Measurements from ENCODE around the gene ACOXL.
"Not testable (repeated sequence)": the region's sequence is repeated elsewhere in the genome, so short reads cannot be mapped to it uniquely, and the experiment has no call there.

Gene ACOXL

GRCh38 chr2:111045236-111045635 lies 312.9 kb downstream of the ACOXL start:
- DNase-seq = not testable (repeated sequence)

- no peak for DNase-seq
Observed at GRCh38 chr2:111045771-111046444, 313.5 kb downstream of the ACOXL start.

GRCh38 chr2:111046670-111047069 lies 314.3 kb downstream of the ACOXL start:
- DNase-seq = no peak

- DNase-seq = no peak
Observed at GRCh38 chr2:111048856-111049768, 316.7 kb downstream of the ACOXL start.

GRCh38 chr2:111049792-111050640 lies 317.6 kb downstream of the ACOXL start:
- DNase-seq = no peak

DNA sequence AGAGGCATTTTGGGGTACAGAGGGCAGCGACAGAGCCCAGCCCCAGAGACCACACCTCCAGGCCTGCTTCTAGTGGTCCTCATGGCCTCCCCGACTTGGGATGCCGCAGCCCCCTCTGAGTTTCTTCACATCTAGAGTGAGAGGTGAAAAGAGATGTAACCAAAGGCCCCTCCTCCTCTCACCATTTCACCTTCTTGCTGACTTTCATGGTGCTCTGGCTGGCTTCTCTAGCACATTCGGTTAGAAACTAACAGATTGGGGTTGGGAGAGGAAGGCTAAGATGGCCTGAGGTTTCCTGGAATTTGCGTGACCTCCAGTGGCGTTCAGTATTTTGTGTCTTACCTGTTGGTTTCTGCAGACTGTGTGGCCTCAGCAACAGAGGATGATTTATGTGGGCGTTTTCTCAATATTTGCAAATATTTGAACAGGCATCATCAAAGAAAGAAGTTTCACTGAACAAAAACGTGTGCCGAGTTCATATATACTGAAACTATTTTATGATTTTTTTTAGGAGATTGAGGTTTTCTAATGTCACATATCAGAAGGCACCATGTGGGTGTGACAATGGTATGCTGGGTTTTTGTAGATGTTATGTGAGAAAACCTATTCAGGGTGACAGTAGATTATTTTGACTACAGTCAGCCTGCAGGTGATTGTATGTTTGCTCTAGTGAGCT lies 318.5 kb downstream of the ACOXL start:
- DNase-seq = no peak

DNA sequence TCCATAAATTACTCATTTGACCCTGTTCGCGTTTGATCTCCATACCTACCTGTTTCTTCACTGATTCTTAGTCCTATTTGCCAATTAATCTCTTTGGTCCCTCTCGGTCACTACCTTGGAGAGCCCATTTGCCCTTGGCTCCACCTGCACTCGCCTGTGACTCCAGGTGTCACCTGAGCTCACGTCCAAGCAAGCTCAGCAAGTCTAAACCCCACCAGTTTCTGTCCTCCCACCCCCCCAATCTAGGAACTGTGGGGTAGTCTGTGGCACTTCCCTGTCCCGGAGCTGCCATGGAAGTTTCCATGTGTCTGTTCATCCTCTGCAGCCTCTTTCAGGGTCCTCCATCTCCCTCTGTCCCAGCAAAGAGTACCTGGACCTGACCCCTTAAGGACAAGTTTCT lies 320.2 kb downstream of the ACOXL start:
- no peak for DNase-seq

GRCh38 chr2:111053266-111053665 lies 320.9 kb downstream of the ACOXL start:
- no peak for DNase-seq

DNA sequence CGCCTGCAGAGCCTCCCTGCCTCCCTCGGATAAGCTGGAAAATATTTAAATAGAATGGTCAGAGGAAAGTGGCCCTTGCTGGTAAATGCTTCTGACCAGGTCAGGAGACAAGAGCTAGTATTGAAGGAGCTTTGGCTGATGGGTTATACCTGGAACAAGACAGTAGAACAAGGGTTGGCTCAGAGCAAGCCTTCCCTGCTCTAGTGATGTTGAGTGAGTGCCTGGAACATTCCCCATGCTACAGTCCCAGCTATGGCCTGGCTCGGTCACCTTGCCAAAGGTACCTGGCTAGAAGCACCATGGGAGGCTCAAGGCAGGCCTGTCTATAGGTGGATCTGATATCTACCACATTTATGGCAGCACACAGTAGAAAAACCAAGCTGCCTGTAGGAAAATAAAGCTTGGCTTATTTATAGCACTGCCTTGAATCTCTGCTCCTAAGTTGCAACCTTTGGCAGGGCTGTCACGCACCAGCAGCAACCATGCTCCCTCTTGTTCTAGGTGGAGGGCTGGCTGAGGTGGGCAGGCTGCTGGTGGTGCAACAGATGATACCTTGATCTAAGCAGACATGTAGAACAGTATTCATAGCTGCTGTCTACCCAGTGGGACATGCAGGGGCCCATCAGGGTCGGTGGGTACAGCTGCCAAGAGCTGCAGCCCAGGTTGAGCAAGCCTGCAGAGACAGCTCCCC lies 321.6 kb downstream of the ACOXL start:
- no peak for DNase-seq

DNA sequence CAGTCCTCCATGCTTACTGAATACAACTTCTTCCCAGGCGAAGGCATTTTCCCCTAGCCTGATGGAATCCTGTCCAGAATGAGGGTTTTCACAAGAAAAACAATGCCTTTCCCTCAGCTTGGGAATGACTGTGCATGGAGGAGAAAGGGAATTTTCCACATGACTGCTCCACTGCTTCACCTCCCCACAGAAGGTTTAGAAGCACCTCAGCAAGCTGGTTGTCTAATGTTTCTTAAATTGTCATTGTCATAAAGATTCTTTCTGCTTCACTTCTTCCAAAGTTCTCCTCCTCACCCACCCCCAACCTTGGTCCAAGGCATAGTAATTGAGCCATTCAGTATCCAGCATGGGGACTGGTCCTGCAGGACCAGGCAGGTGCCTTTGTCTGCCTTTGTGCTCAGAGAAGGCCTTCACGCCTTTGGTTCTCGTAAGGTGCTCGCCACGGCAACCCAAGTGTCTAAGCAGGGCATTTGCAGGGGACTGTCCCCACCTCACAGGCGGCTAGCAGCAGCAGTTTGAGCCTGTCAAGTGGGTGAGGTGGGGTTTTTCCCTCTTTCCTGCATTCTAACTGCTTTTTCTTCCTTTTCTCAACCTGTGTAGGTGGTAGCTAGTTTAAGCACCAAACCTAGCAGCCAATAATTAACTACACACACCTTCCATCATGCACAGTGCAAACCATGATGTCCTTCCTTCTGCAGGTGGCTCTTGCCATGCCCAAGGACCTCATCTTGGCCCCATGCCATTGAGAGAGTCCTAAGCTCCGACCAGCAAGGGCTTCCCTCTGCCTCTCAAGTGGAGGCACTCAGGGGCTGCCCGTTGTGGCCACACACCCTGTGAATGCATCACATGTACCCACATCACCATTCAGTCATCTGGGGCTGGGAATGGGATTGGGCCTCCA lies 322.7 kb downstream of the ACOXL start:
- no peak for DNase-seq

DNA sequence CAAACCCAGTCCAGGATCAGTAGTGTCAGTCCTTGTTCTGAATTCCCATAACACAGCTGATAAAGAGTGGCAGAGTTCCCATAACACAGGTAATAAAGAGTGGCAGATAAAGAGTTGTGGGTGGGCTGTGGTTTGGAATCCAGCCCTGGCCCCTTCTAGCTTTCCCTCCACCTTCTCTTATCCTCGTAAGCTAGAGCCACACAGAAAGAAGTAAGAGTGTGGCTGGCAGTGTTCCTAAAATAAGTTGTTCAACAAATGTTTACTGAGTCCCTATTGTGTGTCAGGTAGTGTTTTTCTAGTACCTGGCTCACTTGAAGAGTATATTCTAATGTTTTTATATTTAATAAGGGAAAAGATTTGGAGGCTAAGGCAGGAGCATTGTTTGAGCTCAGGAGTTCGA lies 323.4 kb downstream of the ACOXL start:
- DNase-seq = no peak

DNA sequence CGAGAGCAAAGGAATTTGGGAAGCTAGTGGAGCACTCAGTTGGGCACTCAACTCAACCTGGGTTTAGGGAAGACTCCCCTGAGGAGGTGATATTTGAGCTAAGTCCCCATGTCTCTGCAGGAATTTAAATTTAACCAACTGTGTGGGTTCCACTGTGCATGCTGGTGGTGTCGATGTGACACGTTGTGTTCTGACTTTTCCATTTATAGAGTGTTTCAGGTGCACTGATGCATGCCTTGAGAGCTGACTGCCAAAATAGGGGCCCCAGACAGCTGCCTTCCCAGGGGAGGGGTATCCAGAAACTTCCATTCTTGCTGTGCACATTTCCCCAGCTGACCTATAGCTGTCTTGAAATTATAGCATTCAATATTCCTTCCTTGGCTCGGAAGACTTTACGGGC lies 324.7 kb downstream of the ACOXL start:
- DNase-seq = no peak

GRCh38 chr2:111057721-111058120 lies 325.3 kb downstream of the ACOXL start:
- DNase-seq = no peak

DNA sequence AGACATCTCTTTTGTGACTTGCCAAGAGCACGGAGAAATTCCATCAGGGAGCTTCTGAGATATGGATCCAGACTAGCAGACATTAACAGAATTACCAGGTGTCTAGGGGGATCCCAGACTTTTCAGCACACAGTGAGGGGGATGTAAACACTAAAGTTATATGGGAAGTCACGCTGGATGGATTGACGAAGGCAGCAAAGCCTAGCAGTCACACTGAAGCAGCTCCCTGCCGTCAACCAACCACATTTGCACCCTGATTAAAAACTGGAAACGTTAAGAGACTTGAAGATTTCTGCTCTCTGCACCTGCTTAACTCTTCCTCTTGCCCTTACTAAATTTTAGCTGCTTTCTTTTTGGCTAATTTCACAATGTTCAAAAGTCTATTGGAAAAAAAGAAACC lies 325.9 kb downstream of the ACOXL start:
- no peak for DNase-seq

- DNase-seq = no peak
Observed at GRCh38 chr2:111061191-111061590, 328.8 kb downstream of the ACOXL start.

DNA sequence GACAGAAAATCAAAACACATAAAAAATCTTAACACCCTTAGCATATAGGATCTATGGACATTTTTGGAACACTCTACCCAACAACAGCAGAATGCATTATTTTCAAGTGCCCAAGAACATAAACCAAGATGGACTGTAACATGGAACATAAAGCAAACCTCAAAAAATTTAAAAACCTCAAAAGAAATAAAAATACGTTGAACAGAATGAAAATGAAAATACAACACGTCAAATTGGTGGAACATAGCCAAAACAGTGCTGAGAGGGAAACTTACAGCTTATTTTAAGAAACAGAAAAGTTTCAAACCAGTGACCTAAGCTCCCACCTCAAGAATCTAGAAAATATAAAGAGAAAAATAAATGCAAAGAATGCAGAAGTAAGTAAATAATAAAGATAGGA lies 330.0 kb downstream of the ACOXL start:
- no peak for DNase-seq

- no peak for DNase-seq
Observed at GRCh38 chr2:111066062-111066593, 333.8 kb downstream of the ACOXL start.

DNA sequence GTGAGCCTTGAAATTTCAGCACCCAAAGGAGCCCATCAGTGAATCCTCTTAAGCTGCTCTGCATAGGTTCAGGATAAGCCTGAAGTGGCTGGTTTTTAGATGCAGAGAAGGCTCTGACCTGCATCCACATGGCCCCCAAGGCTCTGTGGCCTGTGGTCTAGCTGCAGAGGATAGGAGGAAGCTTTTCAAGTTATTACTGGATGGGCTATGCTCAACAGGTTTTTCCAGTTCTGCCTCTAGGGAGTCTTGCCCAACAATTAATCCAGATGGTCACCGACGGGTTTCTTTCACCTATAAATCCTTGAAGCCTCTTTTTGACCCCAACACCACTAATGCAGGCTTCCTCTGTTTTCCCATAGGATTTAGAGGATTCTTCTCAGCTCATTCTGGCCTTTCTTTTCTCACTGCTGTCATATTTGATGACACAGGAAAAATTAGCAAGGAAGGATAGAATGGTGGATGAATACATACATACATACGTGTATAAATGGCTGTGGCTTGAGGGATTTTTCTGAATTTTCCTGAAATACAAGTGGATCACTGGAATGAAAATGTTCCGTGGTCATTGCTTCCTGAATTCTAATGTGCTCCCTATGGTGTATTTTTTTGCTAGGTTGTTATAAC lies 336.2 kb downstream of the ACOXL start:
- no peak for DNase-seq

GRCh38 chr2:111069722-111070121 lies 337.3 kb downstream of the ACOXL start:
- DNase-seq = no peak

DNA sequence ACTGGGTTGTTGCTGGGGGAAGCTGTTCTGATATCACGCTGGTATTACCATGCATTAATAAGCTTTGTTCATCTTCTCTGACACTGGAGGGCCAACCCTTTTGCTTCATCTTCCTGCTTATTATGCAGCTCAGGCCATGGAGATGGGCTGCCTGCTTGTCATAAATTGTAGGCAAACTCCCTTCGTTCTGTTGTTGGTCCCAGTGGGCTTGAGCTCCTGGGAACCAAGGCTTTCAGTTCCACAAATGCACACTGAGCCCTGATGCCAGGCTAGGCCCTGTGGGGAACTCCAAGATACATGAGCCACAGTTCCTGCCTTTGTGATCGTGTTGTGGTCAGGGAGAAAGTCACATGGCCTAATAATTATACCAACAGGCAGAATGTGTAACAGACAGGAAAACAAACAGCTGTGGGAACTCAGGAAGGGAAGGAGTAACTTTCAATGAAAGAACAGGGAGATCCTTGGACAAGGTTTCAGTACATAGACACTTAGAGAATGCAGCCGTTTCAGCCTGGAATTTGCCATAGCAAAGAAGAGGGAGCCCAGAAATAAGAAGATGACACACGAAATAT lies 339.3 kb downstream of the ACOXL start:
- no peak for DNase-seq

All from activated CD4-positive, alpha-beta T cell treated with anti-CD3 and anti-CD28 coated beads, Interleukin-2, amount 50 U/mL, for 4 hours (primary cell).